ENCODE measurements around the gene EML3. TPM values are rescaled to one million over a fixed set of nuclear protein-coding genes. Genes with fewer than 3 reads are reported as not detected.

The EML3 gene
- total and polyA plus RNA-seq, 2 of the 8 experiments (the other 6 are each of a cell fraction or from before 2014, with no cell fraction given): 19.2 to 29.9 TPM

DNA sequence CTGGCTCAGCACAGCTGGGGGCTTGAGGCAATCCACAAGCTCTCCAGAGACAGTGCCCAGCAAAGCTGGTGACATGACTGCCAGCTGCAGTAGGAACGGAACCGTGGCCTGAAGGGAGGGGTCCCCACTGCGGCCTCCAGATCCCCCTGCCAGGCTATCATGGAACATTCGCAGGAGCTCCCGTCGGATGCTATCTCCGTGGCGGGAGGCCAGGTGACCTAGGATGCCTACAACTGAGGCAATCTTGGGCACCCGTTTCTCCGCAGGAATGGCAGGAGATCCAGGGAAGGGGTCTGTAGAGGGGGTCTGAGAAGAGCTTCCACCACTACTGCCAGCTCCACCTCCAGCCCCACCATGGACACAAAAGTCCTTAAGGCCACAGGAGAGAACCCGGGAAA lies 36.4 kb upstream of the EML3 start:
- H2BK5ac ChIP-seq (ENCODE audit: low read depth, low read length): no peak overlapping the region
- H3K14ac ChIP-seq (ENCODE audit: insufficient read length): no peak overlapping the region
- no peak overlapping the region for H3K4ac ChIP-seq (replicated peaks; ENCODE audit: insufficient read length, low read depth, low read length)
- H3K4me3 ChIP-seq (ENCODE audit: extremely low read depth in 1 of 4, insufficient read depth in 2 of 4, low read depth in 3 of 4, low read length in 4 of 4): no peak overlapping the region
- no peak overlapping the region for H2BK20ac ChIP-seq (ENCODE audit: low read length)
- H4K5ac ChIP-seq (ENCODE audit: insufficient read length, low read depth, low read length): no peak overlapping the region
- no peak overlapping the region for H2BK120ac ChIP-seq (replicated peaks; ENCODE audit: low read depth, low read length)
- peaks cover 15 to 45% of the 10 kb centered on the region in 2 experiments for H3K79me2 ChIP-seq (ENCODE audit: control insufficient read depth in 1 of 2, insufficient read depth in 2 of 2, low read length in 2 of 2)
- 93% methylated on average over 10 of the region's 11 CpGs; no CpG with 5 or more reads in 1 of the 2 experiments for WGBS, 2 experiments (ENCODE audit: extremely low coverage in 1 of 2, insufficient coverage in 1 of 2, insufficient read length in 1 of 2, insufficient replicate concordance in 2 of 2, low coverage in 1 of 2, low lambda C conversion rate in 2 of 2, missing lambda C conversion rate in 1 of 2)
- peaks cover 10% of the 10 kb centered on the region for H3K79me1 ChIP-seq (ENCODE audit: low read depth, low read length)
- H3K27ac ChIP-seq (ENCODE audit: low read depth, low read length): no peak overlapping the region
- H3K23ac ChIP-seq (ENCODE audit: insufficient read length): no peak overlapping the region
- H2BK15ac ChIP-seq (ENCODE audit: low read length): no peak overlapping the region
- H2BK12ac ChIP-seq (ENCODE audit: low read depth, low read length): no peak overlapping the region
- H2AK5ac ChIP-seq (ENCODE audit: low read depth, low read length): no peak overlapping the region
- POLR2A ChIA-PET (ENCODE audit: partially characterized antibody): interaction anchor here (0.6 to 50.4 kb wide), 11 partner anchors 8 to 850 kb away, joined by 3 to 2041 read pairs (median 4); partner anchors contain the start of genes B3GAT3, BSCL2, C11orf98 and CSKMT
- H4K8ac ChIP-seq (ENCODE audit: extremely low read depth, insufficient read depth, low read length): no peak overlapping the region
- peaks cover 3 to 23% of the 10 kb centered on the region in 2 experiments for H4K20me1 ChIP-seq (replicated peaks in 1 of 2; ENCODE audit: control insufficient read depth in 1 of 2, insufficient read depth in 2 of 2, low read length in 2 of 2)
- H3K36me3 ChIP-seq (ENCODE audit: control insufficient read depth in 2 of 4, insufficient read depth in 4 of 4, low read length in 3 of 4): peaks cover 0 to 22% (median 7%) of the 10 kb centered on the region in 4 experiments; a peak in 5 of 8 replicates
- no peak for FAIRE-seq
- no peak overlapping the region for H2AFZ ChIP-seq (ENCODE audit: low read length)
- peaks cover 8% of the 10 kb centered on the region for H3K23me2 ChIP-seq (ENCODE audit: low read depth, low read length)
- no peaks in the 10 kb centered on the region for H3K27me3 ChIP-seq (replicated peaks in 1 of 4; ENCODE audit: control insufficient read depth in 3 of 4, extremely low read depth in 1 of 4, insufficient read depth in 3 of 4, low read length in 3 of 4)
- H3K4me1 ChIP-seq (replicated peaks in 1 of 4; ENCODE audit: control insufficient read depth in 3 of 4, insufficient read depth in 4 of 4, low read length in 3 of 4): no peaks in the 10 kb centered on the region; a peak in 2 of 7 replicates
- CTCF ChIA-PET (ENCODE audit: partially characterized antibody): interaction anchor here (0.7 to 3.2 kb wide), 11 partner anchors 15 to 541 kb away, joined by 3 to 14 read pairs (median 4); partner anchors contain the start of gene LRRN4CL
- H3K18ac ChIP-seq (ENCODE audit: extremely low read depth, low read length): no peak overlapping the region
- H4K91ac ChIP-seq (replicated peaks; ENCODE audit: insufficient read length, low read length): no peak overlapping the region
- H3K9me3 ChIP-seq (ENCODE audit: insufficient read depth in 2 of 2, low read depth in 1 of 2, low read length in 1 of 2): no peaks in the 10 kb centered on the region
- no peak for DNase-seq (ENCODE audit: low read depth in 1 of 2, low spot score in 2 of 2)
- H3K9ac ChIP-seq (replicated peaks in 1 of 4; ENCODE audit: extremely low read depth in 1 of 4, low read depth in 3 of 4, low read length in 3 of 4): no peak overlapping the region
- no peak overlapping the region for H3K56ac ChIP-seq (replicated peaks; ENCODE audit: insufficient read length, low read depth, low read length)
- no peak overlapping the region for H3K4me2 ChIP-seq (ENCODE audit: insufficient read depth in 1 of 2, low read depth in 2 of 2, low read length in 2 of 2)
- TF ChIP-seq SIX5 (IDR thresholded peaks at IDR 0.05; ENCODE audit: low read depth, low read length): no peak
- TF ChIP-seq KDM1A (IDR thresholded peaks at IDR 0.05; ENCODE audit: borderline replicate concordance, low read length): no peak
- TF ChIP-seq RBBP5 (IDR thresholded peaks at IDR 0.05; ENCODE audit: borderline replicate concordance, low read depth, low read length): no peak
- no peak for TF ChIP-seq CTBP2 (IDR thresholded peaks at IDR 0.05; ENCODE audit: borderline replicate concordance, insufficient read depth, insufficient read length, low read length)
- no peak for TF ChIP-seq TEAD4 (IDR thresholded peaks at IDR 0.05; ENCODE audit: low read depth, low read length)
- TF ChIP-seq POU5F1 (IDR thresholded peaks at IDR 0.05; ENCODE audit: low read depth, low read length): no peak
- no peak for TF ChIP-seq EGR1 (IDR thresholded peaks at IDR 0.05; ENCODE audit: borderline replicate concordance, low read depth, low read length)
- TF ChIP-seq CREB1 (IDR thresholded peaks at IDR 0.05): no peak
- TF ChIP-seq TAF7 (optimal IDR thresholded peaks at IDR 0.05; ENCODE audit: borderline replicate concordance, low read depth, low read length): no peak
- TF ChIP-seq POLR2AphosphoS5 (IDR thresholded peaks at IDR 0.05; ENCODE audit: low read depth, low read length): no peak
- TF ChIP-seq, protein P1, sequence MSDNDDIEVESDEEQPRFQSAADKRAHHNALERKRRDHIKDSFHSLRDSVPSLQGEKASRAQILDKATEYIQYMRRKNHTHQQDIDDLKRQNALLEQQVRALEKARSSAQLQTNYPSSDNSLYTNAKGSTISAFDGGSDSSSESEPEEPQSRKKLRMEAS (IDR thresholded peaks at IDR 0.05): no peak
- no peak for TF ChIP-seq SAP30 (IDR thresholded peaks at IDR 0.05; ENCODE audit: insufficient read depth, insufficient replicate concordance, low read length)
- no peak for TF ChIP-seq BCL11A (IDR thresholded peaks at IDR 0.05; ENCODE audit: low read depth in 2 of 2, low read length in 2 of 2)
- no peak for TF ChIP-seq ASH2L (IDR thresholded peaks at IDR 0.05; ENCODE audit: low read length)
- TF ChIP-seq SIRT6 (IDR thresholded peaks at IDR 0.05; ENCODE audit: low read length): no peak
